Urinary bladder (tissue), 4 donors: Measurements from ENCODE around the gene HAUS1. TPM values are rescaled to one million over a fixed set of nuclear protein-coding genes. Genes with fewer than 3 reads are reported as not detected.

ENCODE experiments used
- DNase-seq: peaks from one replicate; pipeline ENCODE4 v3.0.0-alpha.2; 2015; ENCODE audit errors: extremely low spot score
- H3K27ac ChIP-seq: one replicate; pipeline ENCODE4 v1.5.1; 2013; ENCODE audit warnings: low read depth, mild to moderate bottlenecking, moderate library complexity
- H3K36me3 ChIP-seq: one replicate; pipeline ENCODE4 v1.6.1; 2013; ENCODE audit warnings: mild to moderate bottlenecking, moderate library complexity; ENCODE audit not compliant: insufficient read depth
- H3K4me1 ChIP-seq: one replicate; pipeline ENCODE4 v1.6.1; 2013; ENCODE audit warnings: mild to moderate bottlenecking, moderate library complexity; ENCODE audit not compliant: insufficient read depth
- H3K4me3 ChIP-seq: one replicate; pipeline ENCODE4 v1.5.1; 2013; ENCODE audit warnings: low read depth, low read length
- WGBS: extraction: QIAGEN DNeasy Blood & Tissue Kit; methylation state at CpG from one replicate; pipeline ENCODE4 v1.1.7; 2013; 5-methylcytosine and 5-hydroxymethylcytosine counted together
- polyA plus RNA-seq: library from polyadenylated mRNA; stranded (reverse); fragments of 200-250 nt; gene quantifications from one replicate; pipeline ENCODE4 v1.2.3, GENCODE V29; 2013
- small RNA-seq: library from RNA; depleted of rRNA; stranded (forward); fragments of <200 nt; gene quantifications from one replicate; pipeline ENCODE3, GENCODE V24; 2014
- total RNA-seq: library from RNA; depleted of rRNA; stranded (reverse); fragments of >200 nt; gene quantifications from one replicate; pipeline ENCODE4 v1.2.3, GENCODE V29; 2014
- donor health status: healthy with polysubstance abuse.
- donor health status: healthy.

The HAUS1 gene
- total and polyA plus RNA-seq, 2 donors = 24.4 to 35.5 TPM

GRCh38 chr18:46169464-46169941, 65.3 kb downstream of the HAUS1 start:
- no peak for DNase-seq
- no peak overlapping the region for H3K4me3 ChIP-seq
- no peaks in the 10 kb centered on the region for H3K4me1 ChIP-seq
- H3K36me3 ChIP-seq = no peaks in the 10 kb centered on the region
- no peak overlapping the region for H3K27ac ChIP-seq
- WGBS = 76% methylated on average over 6 of the region's 6 CpGs

DNA sequence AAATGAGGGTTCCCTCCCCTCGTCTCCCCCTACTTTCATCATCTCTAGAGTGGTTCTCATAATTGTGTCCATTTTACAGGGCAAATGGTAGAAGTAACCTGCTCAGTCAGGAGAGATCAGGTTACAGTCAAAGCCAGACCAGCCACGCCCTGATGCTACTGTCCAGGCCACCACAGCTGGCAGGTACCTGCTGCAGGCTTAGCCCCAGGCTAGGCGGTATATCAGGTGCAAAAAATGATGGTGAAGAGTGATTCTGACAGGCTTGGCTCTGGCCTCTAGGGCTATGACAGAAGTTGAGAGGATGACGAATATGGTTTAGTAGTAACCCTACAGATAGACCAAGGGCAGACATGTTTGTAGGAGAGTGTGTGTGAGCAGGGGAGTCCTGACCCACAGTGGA, 67.1 kb downstream of the HAUS1 start:
- Histone ChIP-seq H3K4me1 (peaks cover 1% of the 10 kb centered on the region), H3K4me3 (no peak overlapping the region), H3K36me3 (no peaks in the 10 kb centered on the region), H3K27ac (no peak overlapping the region)
- DNase-seq = no peak
- 90% methylated on average over 4 of the region's 4 CpGs for WGBS

- peak overlapping the region; percentile 93 for H3K4me3 ChIP-seq
- no peaks in the 10 kb centered on the region for H3K36me3 ChIP-seq
- H3K4me1 ChIP-seq = peaks cover 1% of the 10 kb centered on the region
- DNase-seq = peak; percentile 86
- H3K27ac ChIP-seq = peak overlapping the region; percentile 73
- WGBS = under 1% methylated on average over 95 of the region's 95 CpGs
Measured at GRCh38 chr18:46173393-46174341, 69.5 kb downstream of the HAUS1 start.

DNA sequence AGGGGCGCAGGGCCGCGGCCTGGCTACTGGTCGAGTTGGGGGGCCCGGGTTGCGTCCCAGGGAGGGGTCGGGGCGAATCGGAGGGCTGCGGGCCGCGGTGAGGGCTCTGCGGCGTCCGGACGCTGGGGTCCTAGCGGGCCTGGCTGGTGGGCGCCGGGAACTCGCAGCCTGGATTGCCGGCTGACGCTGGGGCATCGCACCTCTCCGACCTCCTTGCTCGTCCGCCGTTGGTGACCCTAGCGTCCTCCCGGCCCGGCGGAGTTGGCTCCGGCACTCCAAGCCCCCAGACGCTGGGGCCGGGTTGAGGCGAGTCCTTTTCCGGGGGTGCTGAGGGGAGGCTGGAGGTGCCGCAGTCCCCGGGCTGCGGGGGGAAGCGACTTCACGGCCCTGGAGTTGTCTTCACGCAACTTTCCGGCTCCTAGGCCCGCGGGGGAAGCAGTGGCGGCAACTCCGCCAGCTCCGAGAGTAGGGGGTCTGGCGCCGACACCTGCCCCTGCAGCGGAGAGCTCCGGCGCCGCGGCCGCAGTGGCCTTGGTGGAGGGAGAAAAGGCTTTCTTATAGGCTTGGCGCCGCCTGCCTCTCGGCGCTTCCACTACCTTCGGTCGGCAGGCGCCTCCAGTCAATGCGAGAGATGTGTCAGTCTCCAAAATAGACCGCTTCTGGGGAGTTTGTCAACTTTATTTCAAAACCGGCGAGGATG, 70.3 kb downstream of the HAUS1 start:
- peak overlapping the region; percentile 93 for H3K4me3 ChIP-seq
- H3K27ac ChIP-seq = peak overlapping the region; percentile 70
- H3K4me1 ChIP-seq = peaks cover 1% of the 10 kb centered on the region
- under 1% methylated on average over 67 of the region's 67 CpGs for WGBS
- no peak for DNase-seq
- H3K36me3 ChIP-seq = no peaks in the 10 kb centered on the region

GRCh38 chr18:46176001-46176400, 71.8 kb downstream of the HAUS1 start:
- WGBS = 92% methylated on average over 3 of the region's 3 CpGs
- H3K4me1 ChIP-seq = peaks cover 1% of the 10 kb centered on the region
- no peaks in the 10 kb centered on the region for H3K36me3 ChIP-seq
- no peak overlapping the region for H3K27ac ChIP-seq
- no peak for DNase-seq
- H3K4me3 ChIP-seq = no peak overlapping the region

Small RNAs within 50 kb of the gene (small RNA-seq; reads per million reads assigned to genes)
- gene RNU6-1278P = not detected
- gene RNY4P37 = 0.30 reads per million, percentile 9 among the genes with 10 or more reads in this experiment

Other genes starting within 250 kb of the HAUS1 start
- gene EPG5, start 137.1 kb upstream of the HAUS1 start, total RNA-seq = 39.8 TPM
- gene EPG5, start 137.1 kb upstream of the HAUS1 start, polyA plus RNA-seq = 6.8 TPM
- 7.2 TPM for gene PSTPIP2, start 32.1 kb upstream of the HAUS1 start, total RNA-seq
- gene PSTPIP2, start 32.1 kb upstream of the HAUS1 start, polyA plus RNA-seq = 4.7 TPM
- 390 TPM for gene ATP5F1A, start 6.1 kb upstream of the HAUS1 start, total RNA-seq
- 406 TPM for gene ATP5F1A, start 6.1 kb upstream of the HAUS1 start, polyA plus RNA-seq